ENCODE measurements around the gene COL21A1.
"Not testable (repeated sequence)": the region's sequence is repeated elsewhere in the genome, so short reads cannot be mapped to it uniquely, and the experiment has no call there.

The COL21A1 gene

DNA sequence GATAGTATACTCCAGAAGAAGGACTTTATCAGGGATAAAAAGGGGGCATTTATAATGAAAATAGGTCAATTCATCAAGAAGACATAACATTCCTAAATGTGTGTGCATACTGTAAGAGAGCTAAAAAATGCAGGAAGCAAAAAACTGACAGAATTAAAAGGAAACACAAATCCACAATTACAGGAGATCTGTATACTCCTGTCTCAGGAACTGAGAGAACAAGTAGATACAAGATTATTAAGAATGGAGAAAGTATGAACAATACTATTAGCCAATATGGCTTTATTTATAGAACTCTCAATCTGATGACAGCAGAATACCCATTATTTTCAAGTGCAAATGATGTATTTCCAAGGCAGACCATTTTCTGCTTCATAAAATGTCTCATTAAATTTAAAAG lies 204.3 kb downstream of the COL21A1 start:
- no peak for DNase-seq

DNA sequence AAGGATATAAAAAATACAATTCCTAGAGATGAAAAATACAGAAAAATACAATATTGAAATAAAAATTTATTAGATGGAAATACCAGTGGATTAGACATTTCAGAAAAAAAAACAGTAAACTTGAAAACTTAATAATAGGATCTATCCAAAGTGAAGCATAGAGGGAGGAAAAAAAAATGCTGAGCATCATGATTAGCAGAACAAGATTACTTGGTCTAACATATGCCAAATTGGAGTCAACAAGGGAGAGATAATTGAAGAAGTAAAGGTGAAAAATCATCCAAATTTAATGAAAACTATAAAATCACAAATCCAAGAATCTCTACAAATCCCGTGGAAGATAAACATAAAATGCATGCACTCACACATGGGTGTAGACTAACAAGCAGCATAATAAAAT lies 205.8 kb downstream of the COL21A1 start:
- no peak for DNase-seq

DNA sequence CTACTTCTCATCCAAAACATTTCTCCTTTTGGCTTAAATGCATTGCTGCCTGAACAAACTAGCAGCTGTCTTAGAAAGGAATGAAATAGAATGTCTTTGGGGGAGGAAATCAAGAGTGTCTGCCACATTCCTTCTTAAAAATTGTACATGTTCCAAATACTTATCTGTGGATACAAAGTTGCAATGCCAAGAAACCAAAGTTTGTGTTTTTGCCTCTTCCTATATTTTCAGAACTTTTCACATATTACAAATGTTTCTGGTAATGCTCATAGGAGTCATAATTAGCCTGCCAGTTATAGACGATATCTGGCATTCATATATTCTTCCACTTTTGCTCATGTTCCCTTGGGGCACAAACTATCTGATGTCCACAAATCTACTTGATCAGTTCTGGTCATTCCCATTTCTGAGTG lies 206.5 kb downstream of the COL21A1 start:
- no peak for DNase-seq

DNA sequence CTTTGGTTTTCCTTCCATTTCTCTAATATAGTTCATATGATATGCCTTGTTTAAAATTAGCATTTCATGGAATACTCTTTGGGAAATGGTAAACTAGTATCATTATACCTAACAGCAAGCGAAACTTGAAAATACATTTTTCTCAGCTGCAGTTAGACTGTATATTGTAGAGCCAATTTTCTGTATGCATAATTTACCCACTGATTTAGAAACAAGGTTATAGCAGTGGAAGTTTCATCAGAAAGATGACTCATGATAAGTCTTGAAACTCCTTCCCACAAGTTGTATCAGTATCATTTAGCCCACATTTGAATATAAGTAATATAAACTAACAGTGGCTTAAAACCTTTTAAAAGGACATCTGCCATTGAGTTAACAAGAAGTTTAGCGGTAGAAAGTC lies 207.2 kb downstream of the COL21A1 start:
- no peak for DNase-seq

DNA sequence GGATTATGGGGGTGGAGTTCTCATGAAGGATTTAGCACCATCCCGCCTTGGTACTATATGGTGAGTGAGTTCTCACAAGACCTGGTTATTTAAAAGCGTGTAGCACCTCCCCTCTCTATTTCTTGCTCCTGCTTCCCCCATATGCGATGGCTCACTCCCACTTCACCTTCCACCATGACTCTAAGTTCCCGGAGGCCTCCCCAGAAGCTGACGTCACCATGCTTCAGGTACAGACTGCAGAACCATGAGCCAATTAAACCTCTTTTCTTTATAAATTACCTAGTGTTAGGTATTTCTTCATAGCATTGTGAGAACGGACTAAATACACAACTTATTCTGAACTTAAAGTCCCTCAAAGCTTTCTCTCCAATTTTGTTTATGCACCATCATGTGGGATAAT lies 208.6 kb downstream of the COL21A1 start:
- DNase-seq, result no peak

DNA sequence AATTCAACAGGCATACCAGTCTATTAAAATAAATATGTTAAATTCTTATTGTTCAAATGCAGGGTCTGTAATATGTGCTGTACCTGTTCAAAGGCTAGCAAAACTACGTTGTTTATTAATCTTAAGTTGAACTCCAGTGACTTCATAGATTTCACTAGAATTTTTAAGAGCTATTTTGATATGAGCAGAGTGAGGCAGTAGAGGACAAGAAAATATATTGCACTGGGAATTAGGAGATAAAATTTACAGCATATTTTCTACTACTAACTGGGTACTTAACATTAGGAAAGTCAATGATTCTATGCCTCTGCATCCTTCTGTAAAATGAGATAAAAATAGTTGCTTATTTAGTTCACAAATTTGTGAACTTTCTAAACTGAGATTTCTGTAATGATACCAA lies 209.8 kb downstream of the COL21A1 start:
- no peak for DNase-seq

DNA sequence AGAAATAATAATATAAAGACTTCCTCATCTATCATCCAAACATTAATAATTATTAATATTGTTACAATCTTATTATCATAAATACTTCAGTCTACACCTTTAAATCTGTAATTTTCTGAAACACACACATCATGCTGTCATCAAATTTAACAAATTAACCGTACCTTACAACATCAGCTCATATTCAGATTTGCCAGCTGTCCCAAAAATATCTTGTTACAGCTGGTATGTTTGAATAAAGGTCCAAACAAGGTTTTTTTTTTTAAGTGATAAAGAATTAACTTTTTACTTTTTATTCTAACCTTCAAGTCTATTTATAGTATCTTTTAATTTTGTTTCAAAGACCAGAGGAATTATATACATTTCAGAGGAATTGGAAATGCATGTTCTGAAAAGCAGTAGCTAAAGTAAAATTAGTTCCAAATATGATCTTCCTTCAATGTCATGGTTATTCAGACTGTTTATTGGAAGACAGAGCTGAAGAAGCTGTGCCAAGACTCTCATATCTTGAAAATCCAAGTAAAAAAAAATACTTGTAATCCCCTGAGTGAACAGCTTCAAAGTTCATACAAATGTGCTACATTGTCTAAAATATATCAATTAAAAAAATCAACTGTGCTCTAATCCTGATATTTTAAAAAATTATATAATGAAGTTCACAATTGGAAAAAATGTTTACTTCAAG lies 210.3 kb downstream of the COL21A1 start:
- DNase-seq, result no peak

DNA sequence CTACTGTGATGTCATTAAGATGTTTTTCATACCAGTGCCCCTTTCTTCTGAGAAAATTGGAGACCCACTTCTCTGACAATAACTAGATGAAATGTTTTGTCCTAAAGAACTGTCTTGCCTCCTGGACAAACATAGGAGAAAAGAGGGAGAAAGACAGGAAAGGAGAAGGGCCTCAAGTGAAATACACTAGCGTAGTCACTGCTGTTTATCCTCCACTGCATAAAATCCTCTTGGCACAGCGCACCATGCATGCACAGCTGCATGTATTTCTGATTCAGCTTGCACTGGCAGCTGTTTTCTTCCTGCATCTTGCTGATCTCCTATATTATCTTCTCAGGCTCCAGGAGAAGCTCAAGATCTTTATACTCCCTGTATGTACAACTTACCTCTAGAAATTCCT lies 214.0 kb downstream of the COL21A1 start:
- no peak for DNase-seq

DNA sequence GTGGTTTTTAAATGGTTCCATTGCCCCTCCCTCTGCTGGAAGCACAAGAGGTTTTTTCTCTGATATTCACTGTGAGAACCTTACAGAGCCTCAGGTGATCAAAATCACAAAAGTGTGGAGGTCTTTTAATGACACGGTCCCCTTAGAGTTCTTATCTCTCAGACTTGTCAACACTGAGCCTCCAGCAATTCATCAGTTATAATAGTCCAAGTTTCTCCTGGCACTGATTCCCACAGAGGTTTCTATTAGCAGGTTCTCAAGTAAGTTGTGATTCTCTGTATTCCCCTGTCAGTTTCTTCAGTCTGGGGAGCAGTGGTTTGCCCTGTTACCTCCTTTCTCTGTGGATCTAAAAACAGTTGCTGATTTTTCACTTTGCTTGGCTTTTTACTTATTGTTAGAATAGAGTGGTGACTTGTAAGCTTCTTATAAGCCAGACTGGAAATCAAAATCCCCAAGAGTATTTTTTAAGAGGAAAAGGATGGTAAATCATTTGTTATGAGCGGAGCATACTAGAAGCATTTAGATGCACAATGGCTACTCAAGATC lies 214.6 kb downstream of the COL21A1 start:
- no peak for DNase-seq

DNA sequence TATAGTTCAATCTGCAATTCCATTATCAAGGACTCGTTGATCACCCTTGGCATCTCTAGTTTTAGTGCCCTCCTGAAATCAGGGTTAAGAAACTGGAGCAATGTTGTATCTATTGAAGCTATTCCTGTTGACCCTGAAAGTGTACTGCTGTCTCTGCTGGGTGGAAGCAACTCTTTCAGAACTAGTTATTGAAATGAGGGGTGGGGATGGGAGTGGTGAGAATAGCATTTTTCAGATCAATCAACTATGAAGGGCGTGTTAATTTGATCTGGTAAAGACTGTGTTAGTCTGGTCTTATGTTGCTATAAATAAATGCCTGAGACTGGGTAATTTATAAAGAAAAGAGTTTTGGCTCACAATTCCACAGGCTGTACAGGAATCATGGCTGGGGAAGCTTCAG lies 219.5 kb downstream of the COL21A1 start:
- no peak for DNase-seq

DNA sequence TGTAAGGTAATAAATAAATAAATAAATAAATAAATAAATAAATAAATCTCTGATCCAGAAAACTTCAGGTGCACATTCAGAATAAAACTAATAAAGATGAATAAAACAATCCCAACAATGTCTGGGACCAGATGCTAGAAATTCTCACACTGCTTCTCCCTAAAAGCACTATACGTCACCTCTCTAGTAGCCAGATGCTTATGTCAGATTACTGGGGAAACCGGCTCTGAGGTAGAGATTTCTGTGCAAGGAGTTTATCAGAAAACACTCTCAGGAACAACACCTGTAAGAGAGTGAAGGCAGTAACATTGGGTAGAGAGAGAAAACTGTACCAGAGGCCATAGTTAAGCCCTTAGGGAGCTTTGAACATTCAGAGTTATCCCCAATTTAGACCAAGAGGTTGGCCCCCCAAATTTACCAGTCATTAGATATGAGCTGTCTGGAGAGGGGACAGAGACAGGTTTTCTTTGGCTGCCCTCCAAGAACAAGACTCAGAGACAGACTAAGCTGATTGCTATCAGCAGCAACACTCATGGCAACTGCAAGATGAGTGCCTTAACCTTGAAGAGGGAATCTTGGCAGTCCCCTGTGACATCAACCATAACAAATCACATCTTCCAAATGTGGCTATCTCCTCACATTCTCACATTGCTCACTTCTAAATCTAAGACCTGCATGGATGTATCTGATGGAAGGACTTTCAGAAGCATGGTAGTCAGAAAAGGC lies 220.8 kb downstream of the COL21A1 start:
- DNase-seq, result no peak

DNA sequence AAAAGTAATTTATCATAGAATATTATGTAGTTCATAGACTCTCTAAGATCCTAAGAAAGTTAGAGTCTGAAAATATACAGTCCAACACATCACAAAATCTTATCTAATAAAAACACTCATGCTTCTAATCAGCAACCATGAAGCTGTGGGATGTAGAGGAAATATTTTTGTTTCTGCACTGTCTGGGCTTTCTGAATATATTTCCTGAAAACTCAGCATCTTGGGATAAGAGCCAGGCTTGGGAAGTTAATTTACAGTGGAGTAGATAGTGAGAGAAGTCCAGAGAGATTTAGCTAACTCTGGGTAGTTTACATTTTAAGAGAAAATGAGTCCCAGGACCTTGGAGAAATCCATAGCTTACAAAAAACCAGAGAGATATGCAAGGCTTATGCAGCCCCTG lies 221.6 kb downstream of the COL21A1 start:
- DNase-seq, result no peak

DNA sequence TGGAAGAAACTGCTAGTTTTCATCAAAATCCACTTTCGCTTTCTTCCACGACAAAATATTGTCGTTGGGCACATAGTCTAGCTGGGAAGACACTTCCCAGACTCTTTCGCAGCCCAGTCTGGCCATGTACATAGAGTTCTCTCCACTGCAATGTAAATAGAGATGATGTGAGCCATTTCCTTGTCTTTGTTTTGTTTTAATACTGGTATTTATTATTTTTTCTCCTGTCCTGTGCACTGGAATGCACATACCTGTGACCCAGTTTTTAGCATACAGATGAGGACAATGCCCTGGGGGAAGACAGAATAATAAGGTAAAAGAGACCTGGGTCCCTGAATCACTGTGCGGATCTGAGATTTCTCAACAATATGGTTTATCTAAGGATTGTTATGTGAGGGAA lies 222.4 kb downstream of the COL21A1 start:
- DNase-seq, result no peak

DNA sequence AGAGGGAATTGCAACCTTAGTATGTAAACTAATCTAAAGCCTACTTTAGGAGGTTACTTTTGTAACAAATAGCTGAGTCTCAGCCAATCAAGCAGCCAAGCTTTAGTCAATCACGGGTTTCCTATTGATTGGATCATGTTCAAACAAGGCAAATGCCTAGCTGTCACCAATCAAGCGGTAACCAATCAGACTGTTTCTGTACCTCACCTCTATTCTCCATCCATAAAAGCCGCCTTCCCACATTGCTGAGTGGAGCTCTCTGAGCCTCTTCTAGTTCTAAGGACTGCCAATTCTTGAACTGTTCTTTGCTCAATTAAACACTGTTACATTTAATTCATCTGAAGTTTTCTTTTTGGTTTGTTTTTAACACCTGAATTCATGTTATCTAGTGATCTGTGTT lies 223.6 kb downstream of the COL21A1 start:
- no peak for DNase-seq

DNA sequence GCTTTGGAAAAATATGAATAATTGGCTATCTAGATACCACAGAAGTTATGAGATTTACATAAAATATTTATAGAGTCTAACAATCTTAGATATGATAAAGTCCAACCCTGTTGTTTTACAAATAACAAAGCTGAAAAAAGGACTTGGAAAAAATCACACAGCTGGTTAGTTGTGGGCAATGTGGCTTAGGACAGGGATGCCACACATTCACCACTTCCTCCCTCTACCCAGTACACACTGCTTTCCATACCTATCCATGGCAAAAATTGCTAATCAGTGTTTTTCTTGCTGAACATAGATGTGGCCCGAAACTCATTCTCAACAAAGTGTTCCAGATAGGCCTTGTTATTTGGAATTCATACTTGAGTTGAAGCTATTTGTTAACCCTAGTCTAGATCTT lies 224.7 kb downstream of the COL21A1 start:
- DNase-seq, result no peak

DNA sequence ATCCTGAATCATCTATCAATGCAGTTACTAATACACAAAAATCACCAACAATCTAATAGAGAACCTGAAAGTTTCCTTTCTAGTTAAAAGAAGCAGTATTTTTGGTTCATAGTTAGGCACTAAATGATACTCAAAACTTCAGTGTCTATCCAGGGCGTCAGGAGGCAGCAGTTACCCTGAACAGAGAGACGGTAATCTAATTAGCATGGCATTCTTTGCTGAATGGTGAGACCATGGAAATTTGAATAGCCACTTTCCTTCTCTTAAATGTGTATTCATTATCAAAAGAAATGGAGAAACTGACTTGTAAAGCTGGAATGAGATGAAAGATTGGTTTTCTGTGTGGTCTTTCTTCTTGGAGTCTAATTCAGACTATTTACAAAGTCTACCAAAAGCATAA lies 225.4 kb downstream of the COL21A1 start:
- no peak for DNase-seq

DNA sequence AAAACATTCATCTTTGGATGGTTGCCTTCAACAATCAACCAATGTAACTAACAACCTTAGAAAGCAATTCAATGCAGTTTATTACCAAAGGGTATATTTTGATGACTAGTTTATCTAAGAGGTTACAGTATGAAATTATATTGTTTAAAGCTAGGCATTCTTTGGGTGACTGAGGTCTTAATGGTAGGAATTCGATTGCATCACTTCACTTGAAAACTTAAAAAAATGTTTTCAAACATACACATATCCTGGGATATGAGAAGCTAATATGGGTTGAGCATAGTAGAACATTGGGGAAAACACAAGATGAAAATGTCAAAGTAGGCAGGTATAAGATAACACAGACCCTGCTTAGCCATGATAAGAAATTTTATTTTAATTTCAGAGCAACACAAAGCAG lies 227.4 kb downstream of the COL21A1 start:
- DNase-seq, result no peak

DNA sequence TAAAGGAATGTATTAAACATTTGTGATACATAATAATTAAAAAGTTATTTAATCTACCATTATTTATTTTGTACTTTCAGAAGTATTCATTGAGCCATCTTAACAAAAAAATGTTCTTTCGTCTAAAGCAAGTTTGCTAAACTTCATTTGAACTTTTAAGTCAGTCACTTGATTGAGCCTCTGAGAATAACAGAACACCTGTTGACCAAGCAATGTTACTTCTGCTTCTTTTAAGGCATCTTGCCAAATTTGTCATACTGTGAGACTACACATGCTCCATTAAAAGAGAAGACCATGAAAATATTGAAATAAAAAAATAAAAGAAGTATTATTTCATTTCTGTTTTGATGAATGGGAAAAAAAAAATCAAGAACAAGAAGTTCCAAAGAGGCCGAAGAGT lies 230.2 kb downstream of the COL21A1 start:
- no peak for DNase-seq

DNA sequence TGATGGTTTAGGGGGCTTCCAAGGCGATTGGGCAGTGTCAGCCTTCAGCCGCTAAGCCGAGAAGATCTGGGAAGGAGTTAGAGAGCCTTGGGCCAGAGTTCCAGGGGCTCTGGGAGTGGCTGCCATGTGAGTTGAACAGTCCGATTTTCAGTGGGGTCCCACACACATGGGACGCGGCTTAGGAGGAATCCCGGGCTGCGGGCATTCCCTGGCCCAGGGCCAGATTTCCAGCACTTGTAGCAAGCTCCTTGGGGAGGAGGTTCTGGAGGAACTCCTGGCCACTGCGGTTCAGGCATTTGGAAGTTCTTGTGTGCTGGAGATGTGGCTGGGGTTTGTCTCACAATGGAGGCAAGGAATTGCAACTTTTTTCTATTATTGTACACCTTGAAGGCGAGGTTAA lies 233.3 kb downstream of the COL21A1 start:
- not testable (repeated sequence) for DNase-seq

DNA sequence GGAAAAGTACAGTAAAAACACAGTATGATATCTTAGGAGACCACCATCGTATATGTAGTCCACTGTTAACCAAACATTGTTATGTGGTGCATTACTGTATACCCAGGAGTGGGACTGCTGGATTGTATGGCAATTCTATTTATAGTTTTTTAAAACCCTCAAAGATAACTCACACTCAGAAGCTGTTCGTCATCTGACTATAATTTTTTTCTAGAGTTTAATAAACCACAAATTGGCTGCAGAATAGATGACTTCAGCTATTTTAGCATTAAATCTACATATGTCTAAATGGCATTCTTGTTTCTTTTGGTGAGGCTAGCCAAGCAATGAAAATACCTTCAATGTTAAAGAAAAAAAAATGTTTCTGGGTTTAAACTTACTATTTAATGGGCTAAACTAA lies 237.7 kb downstream of the COL21A1 start:
- no peak for DNase-seq

All from bone marrow (tissue), 2 donors.